HEK293 (cell line): ENCODE results near the gene PRSS23.

Experiments used
- CTCF ChIA-PET: fragments of 350-600 bp; formaldehyde crosslinking; extraction: SDS; loops from one replicate; lab custom pipeline; 2021; ENCODE audit warnings: antibody characterized with exemption; lab: Yijun Ruan, JAX
- POLR2A ChIA-PET: fragments of 300-600 bp; formaldehyde crosslinking; extraction: SDS; loops from one replicate; lab custom pipeline; 2020; ENCODE audit warnings: antibody characterized with exemption, inconsistent platforms; lab: Yijun Ruan, JAX
- H3K27ac ChIP-seq: fragments of 200-500 bp; sonication (Bioruptor generic); 2 replicates; pipeline ENCODE4 v1.5.1; 2014; ENCODE audit warnings: low read depth, low read length, control low read depth, inconsistent platforms; ENCODE audit errors: extremely low read depth
- H3K36me3 ChIP-seq, 2 experiments: fragments of 200-500 bp in 1 of 2; sonication (Bioruptor generic) in 1 of 2; 1 replicate in 1 of 2; 2 replicates in 1 of 2; pipeline ENCODE4 v1.5.1; 2014 to 2017; ENCODE audit warnings: inconsistent platforms in 2 of 2, low read length in 2 of 2; ENCODE audit not compliant: control insufficient read depth in 2 of 2, insufficient read depth in 1 of 2
- H3K4me1 ChIP-seq: fragments of 200-500 bp; sonication (Bioruptor generic); 2 replicates; pipeline ENCODE4 v1.5.1; 2014; ENCODE audit warnings: mild to moderate bottlenecking, low read length, inconsistent platforms; ENCODE audit not compliant: control insufficient read depth, insufficient read depth
- H3K4me3 ChIP-seq: 2 replicates; pipeline ENCODE4 v1.5.1; 2011; ENCODE audit warnings: low read depth, mild to moderate bottlenecking, control low read depth, low read length, moderate library complexity
- H3K9me3 ChIP-seq: fragments of 200-500 bp; sonication (Bioruptor generic); 2 replicates; pipeline ENCODE4 v1.5.1; 2014; ENCODE audit warnings: low read depth, low read length, inconsistent platforms; ENCODE audit not compliant: control insufficient read depth, insufficient read depth
- YY2 ChIP-seq: fragments of 450-650 bp; formaldehyde crosslinking; IDR thresholded peaks from 2 replicates; pipeline ENCODE4 v1.5.1; 2016; ENCODE audit warnings: missing biosample characterization, missing genetic modification characterization
- ZBTB1 ChIP-seq: fragments of 450-650 bp; formaldehyde crosslinking; IDR thresholded peaks from 2 replicates; pipeline ENCODE4 v1.5.1; 2016; ENCODE audit warnings: missing biosample characterization, missing genetic modification characterization
- ZEB2 ChIP-seq: fragments of 450-650 bp; formaldehyde crosslinking; IDR thresholded peaks from 2 replicates; pipeline ENCODE4 v1.5.1; 2016; ENCODE audit warnings: missing biosample characterization, missing genetic modification characterization
- ZNF157 ChIP-seq: fragments of 450-650 bp; formaldehyde crosslinking; IDR thresholded peaks from 2 replicates; pipeline ENCODE4 v1.5.1; 2016; ENCODE audit warnings: missing biosample characterization, missing genetic modification characterization
- ZNF521 ChIP-seq: fragments of 450-650 bp; formaldehyde crosslinking; IDR thresholded peaks from 2 replicates; pipeline ENCODE4 v1.5.1; 2017; ENCODE audit warnings: missing biosample characterization, mild to moderate bottlenecking, missing genetic modification characterization
- ZNF558 ChIP-seq: fragments of 450-650 bp; formaldehyde crosslinking; IDR thresholded peaks from 2 replicates; pipeline ENCODE4 v1.5.1; 2016; ENCODE audit warnings: missing biosample characterization, missing genetic modification characterization
- ZNF561 ChIP-seq: fragments of 450-650 bp; IDR thresholded peaks from 2 replicates; pipeline ENCODE4 v1.5.1; 2018; ENCODE audit warnings: missing biosample characterization, missing genetic modification characterization, borderline replicate concordance
- ZNF626 ChIP-seq: fragments of 450-650 bp; sonication (Bioruptor Pico); formaldehyde crosslinking; IDR thresholded peaks from 2 replicates; pipeline ENCODE4 v1.5.1; 2018; ENCODE audit warnings: missing biosample characterization, missing genetic modification characterization, inconsistent platforms
- TF ChIP-seq, protein P1 (sequence below): fragments of 450-650 bp; formaldehyde crosslinking; IDR thresholded peaks from 2 replicates; pipeline ENCODE4 v1.5.1; 2016; ENCODE audit warnings: missing biosample characterization, missing genetic modification characterization
- TF ChIP-seq, protein P2 (sequence below): fragments of 450-650 bp; formaldehyde crosslinking; IDR thresholded peaks from 2 replicates; pipeline ENCODE4; 2016; ENCODE audit warnings: missing biosample characterization, missing genetic modification characterization
- TF ChIP-seq, protein P3 (sequence below): fragments of 450-650 bp; formaldehyde crosslinking; IDR thresholded peaks from 2 replicates; pipeline ENCODE4 v1.5.1; 2016; ENCODE audit warnings: missing biosample characterization, missing genetic modification characterization
- TF ChIP-seq, protein P4 (sequence below): fragments of 450-650 bp; formaldehyde crosslinking; IDR thresholded peaks from 2 replicates; pipeline ENCODE4 v1.5.1; 2016; ENCODE audit warnings: missing biosample characterization, missing genetic modification characterization
- TF ChIP-seq, protein P5 (sequence below): fragments of 450-650 bp; formaldehyde crosslinking; IDR thresholded peaks from 2 replicates; pipeline ENCODE4 v1.5.1; 2016; ENCODE audit warnings: missing biosample characterization, missing genetic modification characterization, borderline replicate concordance
- TF ChIP-seq, protein P6 (sequence below): fragments of 450-650 bp; formaldehyde crosslinking; IDR thresholded peaks from 2 replicates; pipeline ENCODE4 v1.5.1; 2017; ENCODE audit warnings: missing biosample characterization, missing genetic modification characterization

PRSS23 gene

DNA sequence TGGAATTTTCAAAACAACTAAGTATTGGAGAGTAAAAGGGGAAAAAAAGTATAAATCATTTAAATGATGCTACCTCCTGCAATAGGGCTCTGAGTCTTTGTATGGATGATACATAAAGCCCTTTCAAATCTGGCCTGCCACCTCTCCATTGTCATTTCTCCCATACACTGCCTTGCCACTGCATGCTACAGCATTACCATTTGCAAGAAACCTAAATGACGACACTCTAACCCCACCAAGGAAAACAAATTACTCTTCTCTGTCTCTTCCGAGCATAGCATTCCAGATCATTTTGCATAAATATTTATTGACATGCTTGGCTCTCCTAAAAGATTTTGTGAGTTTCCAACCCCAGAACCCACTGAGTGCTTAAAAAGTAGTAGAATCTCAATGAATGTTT lies 34.5 kb upstream of the PRSS23 start:
- POLR2A ChIA-PET = no interaction called here
- Histone ChIP-seq H3K9me3 (no peaks in the 10 kb centered on the region), H3K4me3 (no peak overlapping the region), H3K36me3 (no peaks in the 10 kb centered on the region), H3K27ac (no peak overlapping the region), H3K4me1 (no peaks in the 10 kb centered on the region)
- TF ChIP-seq ZNF157 (tag by site-specific recombination) (no peak), ZEB2 (tag by site-specific recombination) (no peak), ZNF561 (tag by site-specific recombination) (no peak), ZNF558 (tag by site-specific recombination) (no peak), ZNF626 (tag by site-specific recombination) (no peak), ZBTB1 (tag by site-specific recombination) (no peak), ZNF521 (tag by site-specific recombination) (no peak), YY2 (no peak)
- TF ChIP-seq, protein P1, sequence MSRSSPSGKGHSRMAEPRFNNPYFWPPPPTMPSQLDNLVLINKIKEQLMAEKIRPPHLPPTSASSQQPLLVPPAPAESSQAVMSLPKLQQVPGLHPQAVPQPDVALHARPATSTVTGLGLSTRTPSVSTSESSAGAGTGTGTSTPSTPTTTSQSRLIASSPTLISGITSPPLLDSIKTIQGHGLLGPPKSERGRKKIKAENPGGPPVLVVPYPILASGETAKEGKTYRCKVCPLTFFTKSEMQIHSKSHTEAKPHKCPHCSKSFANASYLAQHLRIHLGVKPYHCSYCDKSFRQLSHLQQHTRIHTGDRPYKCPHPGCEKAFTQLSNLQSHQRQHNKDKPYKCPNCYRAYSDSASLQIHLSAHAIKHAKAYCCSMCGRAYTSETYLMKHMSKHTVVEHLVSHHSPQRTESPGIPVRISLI (tag by site-specific recombination) = no peak
- TF ChIP-seq, protein P2, sequence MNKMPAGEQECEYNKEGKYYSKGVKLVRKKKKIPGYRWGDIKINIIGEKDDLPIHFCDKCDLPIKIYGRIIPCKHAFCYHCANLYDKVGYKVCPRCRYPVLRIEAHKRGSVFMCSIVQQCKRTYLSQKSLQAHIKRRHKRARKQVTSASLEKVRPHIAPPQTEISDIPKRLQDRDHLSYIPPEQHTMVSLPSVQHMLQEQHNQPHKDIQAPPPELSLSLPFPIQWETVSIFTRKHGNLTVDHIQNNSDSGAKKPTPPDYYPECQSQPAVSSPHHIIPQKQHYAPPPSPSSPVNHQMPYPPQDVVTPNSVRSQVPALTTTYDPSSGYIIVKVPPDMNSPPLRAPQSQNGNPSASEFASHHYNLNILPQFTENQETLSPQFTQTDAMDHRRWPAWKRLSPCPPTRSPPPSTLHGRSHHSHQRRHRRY (tag by site-specific recombination) = no peak
- TF ChIP-seq, protein P3, sequence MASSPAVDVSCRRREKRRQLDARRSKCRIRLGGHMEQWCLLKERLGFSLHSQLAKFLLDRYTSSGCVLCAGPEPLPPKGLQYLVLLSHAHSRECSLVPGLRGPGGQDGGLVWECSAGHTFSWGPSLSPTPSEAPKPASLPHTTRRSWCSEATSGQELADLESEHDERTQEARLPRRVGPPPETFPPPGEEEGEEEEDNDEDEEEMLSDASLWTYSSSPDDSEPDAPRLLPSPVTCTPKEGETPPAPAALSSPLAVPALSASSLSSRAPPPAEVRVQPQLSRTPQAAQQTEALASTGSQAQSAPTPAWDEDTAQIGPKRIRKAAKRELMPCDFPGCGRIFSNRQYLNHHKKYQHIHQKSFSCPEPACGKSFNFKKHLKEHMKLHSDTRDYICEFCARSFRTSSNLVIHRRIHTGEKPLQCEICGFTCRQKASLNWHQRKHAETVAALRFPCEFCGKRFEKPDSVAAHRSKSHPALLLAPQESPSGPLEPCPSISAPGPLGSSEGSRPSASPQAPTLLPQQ (tag by site-specific recombination) = no peak
- TF ChIP-seq, protein P4, sequence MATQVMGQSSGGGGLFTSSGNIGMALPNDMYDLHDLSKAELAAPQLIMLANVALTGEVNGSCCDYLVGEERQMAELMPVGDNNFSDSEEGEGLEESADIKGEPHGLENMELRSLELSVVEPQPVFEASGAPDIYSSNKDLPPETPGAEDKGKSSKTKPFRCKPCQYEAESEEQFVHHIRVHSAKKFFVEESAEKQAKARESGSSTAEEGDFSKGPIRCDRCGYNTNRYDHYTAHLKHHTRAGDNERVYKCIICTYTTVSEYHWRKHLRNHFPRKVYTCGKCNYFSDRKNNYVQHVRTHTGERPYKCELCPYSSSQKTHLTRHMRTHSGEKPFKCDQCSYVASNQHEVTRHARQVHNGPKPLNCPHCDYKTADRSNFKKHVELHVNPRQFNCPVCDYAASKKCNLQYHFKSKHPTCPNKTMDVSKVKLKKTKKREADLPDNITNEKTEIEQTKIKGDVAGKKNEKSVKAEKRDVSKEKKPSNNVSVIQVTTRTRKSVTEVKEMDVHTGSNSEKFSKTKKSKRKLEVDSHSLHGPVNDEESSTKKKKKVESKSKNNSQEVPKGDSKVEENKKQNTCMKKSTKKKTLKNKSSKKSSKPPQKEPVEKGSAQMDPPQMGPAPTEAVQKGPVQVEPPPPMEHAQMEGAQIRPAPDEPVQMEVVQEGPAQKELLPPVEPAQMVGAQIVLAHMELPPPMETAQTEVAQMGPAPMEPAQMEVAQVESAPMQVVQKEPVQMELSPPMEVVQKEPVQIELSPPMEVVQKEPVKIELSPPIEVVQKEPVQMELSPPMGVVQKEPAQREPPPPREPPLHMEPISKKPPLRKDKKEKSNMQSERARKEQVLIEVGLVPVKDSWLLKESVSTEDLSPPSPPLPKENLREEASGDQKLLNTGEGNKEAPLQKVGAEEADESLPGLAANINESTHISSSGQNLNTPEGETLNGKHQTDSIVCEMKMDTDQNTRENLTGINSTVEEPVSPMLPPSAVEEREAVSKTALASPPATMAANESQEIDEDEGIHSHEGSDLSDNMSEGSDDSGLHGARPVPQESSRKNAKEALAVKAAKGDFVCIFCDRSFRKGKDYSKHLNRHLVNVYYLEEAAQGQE (tag by site-specific recombination) = no peak
- TF ChIP-seq, protein P5, sequence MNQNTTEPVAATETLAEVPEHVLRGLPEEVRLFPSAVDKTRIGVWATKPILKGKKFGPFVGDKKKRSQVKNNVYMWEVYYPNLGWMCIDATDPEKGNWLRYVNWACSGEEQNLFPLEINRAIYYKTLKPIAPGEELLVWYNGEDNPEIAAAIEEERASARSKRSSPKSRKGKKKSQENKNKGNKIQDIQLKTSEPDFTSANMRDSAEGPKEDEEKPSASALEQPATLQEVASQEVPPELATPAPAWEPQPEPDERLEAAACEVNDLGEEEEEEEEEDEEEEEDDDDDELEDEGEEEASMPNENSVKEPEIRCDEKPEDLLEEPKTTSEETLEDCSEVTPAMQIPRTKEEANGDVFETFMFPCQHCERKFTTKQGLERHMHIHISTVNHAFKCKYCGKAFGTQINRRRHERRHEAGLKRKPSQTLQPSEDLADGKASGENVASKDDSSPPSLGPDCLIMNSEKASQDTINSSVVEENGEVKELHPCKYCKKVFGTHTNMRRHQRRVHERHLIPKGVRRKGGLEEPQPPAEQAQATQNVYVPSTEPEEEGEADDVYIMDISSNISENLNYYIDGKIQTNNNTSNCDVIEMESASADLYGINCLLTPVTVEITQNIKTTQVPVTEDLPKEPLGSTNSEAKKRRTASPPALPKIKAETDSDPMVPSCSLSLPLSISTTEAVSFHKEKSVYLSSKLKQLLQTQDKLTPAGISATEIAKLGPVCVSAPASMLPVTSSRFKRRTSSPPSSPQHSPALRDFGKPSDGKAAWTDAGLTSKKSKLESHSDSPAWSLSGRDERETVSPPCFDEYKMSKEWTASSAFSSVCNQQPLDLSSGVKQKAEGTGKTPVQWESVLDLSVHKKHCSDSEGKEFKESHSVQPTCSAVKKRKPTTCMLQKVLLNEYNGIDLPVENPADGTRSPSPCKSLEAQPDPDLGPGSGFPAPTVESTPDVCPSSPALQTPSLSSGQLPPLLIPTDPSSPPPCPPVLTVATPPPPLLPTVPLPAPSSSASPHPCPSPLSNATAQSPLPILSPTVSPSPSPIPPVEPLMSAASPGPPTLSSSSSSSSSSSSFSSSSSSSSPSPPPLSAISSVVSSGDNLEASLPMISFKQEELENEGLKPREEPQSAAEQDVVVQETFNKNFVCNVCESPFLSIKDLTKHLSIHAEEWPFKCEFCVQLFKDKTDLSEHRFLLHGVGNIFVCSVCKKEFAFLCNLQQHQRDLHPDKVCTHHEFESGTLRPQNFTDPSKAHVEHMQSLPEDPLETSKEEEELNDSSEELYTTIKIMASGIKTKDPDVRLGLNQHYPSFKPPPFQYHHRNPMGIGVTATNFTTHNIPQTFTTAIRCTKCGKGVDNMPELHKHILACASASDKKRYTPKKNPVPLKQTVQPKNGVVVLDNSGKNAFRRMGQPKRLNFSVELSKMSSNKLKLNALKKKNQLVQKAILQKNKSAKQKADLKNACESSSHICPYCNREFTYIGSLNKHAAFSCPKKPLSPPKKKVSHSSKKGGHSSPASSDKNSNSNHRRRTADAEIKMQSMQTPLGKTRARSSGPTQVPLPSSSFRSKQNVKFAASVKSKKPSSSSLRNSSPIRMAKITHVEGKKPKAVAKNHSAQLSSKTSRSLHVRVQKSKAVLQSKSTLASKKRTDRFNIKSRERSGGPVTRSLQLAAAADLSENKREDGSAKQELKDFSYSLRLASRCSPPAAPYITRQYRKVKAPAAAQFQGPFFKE (tag by site-specific recombination) = no peak
- TF ChIP-seq, protein P6, sequence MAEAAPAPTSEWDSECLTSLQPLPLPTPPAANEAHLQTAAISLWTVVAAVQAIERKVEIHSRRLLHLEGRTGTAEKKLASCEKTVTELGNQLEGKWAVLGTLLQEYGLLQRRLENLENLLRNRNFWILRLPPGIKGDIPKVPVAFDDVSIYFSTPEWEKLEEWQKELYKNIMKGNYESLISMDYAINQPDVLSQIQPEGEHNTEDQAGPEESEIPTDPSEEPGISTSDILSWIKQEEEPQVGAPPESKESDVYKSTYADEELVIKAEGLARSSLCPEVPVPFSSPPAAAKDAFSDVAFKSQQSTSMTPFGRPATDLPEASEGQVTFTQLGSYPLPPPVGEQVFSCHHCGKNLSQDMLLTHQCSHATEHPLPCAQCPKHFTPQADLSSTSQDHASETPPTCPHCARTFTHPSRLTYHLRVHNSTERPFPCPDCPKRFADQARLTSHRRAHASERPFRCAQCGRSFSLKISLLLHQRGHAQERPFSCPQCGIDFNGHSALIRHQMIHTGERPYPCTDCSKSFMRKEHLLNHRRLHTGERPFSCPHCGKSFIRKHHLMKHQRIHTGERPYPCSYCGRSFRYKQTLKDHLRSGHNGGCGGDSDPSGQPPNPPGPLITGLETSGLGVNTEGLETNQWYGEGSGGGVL = no peak
- CTCF ChIA-PET = no interaction called here
